ENCODE measurements around the gene ZNF83.
"Not testable (repeated sequence)": the region's sequence is repeated elsewhere in the genome, so short reads cannot be mapped to it uniquely, and the experiment has no call there.

Gene ZNF83

DNA sequence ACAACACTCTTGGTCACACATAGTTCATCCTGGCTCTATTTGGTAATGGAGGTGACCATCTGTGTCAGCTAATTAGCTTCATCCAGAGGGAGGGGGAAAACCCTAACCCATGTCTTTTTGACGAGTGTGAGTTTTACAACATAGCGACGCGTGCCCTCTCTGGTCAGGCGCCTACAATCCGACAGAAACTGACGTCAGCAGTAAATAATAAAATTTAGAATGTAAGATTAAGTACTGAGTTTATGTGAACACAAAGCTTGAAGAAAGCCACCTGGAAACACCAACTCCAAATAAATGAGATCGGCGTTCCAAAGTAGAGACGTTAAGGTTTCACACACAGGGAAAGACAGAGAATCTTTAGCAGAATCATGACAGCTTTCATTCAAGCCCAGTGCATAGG lies 1.8 kb upstream of the ZNF83 start:
- no peak for DNase-seq (ENCODE audit: low spot score)

DNA sequence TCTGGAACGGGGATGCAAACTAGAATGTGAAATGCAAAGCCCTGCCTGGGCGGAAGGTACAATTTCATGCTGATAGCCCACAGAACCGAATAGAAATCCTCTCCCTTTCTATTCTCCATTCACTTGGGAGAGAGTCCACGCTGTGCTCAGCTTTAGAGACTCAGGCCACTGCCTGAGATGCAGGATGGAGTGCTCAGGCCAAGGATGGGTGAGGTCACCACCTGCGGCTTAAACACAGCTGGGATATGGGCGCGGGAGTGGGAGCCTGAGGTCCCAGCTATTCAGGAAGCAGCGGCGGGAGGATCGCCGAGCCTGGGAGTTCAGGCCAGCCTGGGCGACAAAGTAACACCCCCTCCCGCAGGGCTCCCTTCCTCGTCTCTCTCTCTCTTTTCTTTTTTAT lies 446 bp upstream of the ZNF83 start:
- peak; percentile 81 for DNase-seq (ENCODE audit: low spot score)

DNA sequence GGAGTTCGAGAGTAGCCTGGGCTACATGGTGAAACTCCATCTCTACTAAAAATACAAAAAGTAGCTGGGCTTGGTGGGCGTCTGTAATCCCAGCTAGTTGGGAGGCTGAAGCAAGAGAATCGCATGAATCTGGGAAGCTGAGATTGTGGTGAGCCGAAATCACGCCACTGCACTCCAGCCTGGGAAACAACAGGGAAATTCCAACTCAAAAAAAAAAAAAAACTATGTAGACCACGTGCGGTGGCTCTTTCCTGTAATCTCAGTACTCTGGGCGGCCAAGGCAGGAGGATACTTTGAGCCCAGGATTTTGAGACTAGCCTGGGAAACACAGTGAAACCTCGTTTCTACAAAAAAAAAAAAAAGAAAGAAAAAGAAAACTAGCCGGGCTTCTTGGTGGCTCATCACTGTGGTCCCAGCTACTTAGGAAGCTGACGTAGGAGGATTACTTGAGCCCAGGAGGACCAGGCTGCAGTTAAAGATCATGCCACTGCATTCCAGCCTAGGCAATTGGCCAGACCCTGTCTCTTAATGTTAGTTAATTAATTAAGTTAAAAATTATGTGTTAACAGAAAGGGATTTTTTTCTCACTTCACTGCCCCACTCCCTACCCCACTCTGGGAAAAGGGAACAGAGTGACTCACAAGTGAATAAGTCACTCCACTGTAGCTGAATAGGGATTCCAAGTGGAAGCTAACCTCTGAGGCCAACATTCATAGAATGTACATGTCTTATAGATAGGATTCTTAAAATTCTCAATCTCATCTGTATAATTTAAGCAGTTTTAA lies 2.2 kb downstream of the ZNF83 start:
- no peak for DNase-seq (ENCODE audit: low spot score)

DNA sequence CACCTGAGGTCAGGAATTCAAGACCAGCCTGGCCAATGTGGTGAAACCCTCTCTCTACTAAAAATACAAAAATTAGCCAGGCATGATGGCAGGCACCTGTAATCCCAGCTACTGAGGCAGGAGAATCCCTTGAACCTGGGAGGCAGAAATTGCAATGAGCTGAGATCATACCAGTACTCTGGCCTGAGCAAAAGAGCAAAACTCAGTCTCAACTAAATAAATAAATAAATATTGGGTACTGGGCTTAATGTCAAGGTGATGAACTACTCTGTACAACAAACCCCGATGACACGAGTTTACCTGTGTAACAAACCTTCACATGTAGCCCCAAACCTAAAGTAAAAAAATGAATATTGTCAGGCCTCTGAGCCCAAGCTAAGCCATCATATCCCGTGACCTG lies 10.7 kb downstream of the ZNF83 start:
- DNase-seq (ENCODE audit: low spot score) = not testable (repeated sequence)

DNA sequence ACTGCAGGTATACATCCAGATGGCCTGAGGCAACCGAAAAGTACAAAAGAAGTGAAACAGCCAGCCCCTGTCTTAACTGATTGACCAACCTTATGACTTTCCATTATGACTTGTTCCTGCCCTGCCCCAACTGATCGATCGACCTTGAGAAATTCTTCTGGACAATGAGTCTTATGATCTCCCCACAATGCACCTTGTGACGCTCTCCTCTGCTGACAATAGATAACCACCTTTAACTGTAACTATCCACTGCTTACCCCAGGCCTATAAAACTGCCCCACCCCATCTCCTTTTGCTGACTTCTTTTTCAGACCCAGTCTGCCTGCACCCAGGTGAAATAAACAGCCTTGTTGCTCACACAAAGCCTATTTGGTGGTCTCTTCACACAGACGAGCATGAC lies 11.2 kb downstream of the ZNF83 start:
- no peak for DNase-seq (ENCODE audit: low spot score)

DNA sequence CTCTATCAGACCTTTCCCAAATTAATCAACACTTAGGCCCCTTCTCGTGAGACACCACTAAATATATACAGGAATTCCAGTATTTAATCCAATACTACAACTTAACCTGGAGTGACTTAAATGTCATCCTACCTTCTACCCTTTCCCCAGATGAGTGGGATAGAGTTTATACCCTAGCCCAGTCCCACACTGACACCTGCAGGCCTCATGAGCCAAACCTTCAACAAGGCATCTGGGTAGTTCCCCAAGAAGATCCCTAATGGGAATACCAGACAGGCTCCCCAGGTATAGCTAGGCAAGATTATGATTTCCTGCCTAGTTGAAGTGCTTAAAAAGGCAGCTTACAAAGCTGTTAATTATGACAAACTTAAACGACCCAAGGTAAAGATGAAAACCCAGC lies 15.9 kb downstream of the ZNF83 start:
- DNase-seq (ENCODE audit: low spot score) = no peak

DNA sequence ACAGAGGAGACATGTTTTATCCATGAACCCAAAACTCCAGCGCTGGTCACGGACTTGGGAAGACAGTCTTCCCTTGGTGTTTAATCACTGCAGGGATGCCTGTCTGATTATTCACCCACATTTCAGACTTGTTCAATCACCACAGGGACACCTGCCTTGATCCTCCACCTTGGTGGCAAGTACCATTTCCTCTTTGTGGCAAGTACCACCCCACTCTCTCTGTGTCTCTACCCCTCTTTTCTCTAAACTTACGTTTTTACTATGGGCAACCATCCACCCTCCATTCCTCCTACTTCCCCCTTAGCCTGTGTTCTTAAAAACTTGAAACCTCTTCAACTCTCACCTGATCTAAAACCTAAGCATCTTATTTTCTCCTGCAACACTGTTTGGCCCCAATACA lies 16.8 kb downstream of the ZNF83 start:
- DNase-seq (ENCODE audit: low spot score) = no peak

DNA sequence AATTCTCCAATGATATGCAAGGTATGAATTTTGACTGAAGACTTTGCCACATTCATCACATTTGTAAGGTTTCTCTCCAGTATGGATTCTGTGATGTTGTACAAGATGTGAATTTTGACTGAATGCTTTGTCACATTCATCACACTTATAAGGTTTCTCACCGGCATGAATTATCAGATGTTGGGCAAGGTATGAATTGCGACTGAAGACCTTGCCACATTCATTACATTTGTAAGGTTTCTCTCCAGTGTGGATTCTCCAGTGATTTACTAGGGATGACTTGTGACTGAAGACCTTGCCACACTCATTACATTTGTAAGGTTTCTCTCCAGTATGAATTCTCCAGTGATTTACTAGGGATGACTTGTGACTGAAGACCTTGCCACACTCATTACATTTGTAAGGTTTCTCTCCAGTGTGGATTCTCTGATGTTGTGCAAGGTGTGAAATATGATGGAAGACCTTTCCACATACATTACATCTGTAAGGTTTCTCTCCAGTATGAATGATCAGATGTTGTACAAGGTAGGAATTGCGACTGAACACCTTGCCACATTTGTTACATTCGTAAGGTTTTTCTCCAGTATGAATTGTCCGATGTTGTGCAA lies 24.8 kb downstream of the ZNF83 start:
- DNase-seq (ENCODE audit: low spot score) = no peak

DNA sequence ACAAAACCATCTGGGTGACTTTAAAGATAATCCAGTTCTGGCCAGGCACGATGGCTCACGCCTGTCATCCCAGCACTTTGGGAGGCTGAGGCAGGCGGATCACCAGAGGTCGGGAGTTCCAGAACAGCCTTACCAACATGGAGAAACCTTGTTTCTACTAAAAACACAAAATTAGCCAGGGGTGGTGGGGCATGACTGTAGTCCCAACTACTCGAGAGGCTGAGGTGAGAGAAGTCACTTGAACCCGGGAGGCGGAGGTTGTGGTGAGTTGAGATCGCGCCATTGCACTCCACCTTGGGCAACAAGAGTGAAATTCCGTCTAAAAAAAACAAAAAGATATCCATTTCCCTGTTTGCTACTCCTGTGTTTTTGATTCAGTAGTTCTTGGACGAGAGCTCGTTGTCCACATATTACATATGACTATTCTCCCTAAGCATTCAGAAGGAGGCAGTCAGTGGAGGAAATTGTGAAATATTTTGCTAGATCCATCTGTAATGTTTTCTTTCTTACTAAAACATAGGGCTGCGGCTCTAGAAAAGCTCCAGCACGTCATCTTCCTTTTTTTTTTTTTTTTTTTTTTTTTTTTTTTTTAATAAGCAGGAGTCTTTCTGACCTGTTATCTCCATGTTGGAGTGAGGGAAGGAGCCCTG lies 34.5 kb downstream of the ZNF83 start:
- DNase-seq (ENCODE audit: low spot score) = no peak

DNA sequence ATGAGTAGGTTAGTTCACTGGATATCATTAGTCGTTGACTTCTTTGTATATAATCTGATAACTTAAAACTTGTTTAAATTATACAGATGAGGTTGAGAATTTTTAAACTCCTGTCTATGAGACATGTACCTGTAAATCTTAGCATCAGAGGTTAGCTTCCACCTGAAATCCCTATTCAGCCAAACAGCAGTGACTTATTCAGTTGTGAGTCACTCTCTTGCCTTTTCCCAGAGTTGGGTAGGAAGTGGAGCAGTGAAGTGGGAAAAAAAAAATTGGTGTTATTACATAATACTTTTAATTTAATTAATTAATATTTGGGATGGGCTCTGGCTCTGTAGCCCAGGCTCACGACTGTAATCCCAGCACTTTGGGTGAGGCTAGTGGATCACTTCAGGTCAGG lies 35.2 kb downstream of the ZNF83 start:
- peak; percentile 47 for DNase-seq (ENCODE audit: low spot score)

DNA sequence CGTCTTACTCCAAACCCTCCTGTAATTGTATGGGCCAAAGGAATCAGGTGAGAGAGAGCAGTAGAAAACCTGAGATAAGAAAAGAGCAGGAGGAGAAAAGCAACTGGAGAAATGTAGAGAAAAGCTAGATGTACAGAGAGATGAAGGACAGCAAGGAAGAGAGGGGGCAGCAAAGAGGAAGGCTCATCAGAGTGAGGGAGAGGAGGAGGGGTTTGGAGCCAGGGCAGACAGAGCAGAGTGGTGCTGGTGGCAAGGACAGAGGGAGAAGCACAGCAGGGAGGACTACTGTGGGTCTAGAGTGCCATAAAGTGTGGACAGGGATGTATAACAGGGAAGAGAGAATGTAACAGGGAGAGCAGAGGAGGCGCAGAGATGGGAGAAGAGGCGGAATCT lies 36.2 kb downstream of the ZNF83 start:
- DNase-seq (ENCODE audit: low spot score) = peak; percentile 43

DNA sequence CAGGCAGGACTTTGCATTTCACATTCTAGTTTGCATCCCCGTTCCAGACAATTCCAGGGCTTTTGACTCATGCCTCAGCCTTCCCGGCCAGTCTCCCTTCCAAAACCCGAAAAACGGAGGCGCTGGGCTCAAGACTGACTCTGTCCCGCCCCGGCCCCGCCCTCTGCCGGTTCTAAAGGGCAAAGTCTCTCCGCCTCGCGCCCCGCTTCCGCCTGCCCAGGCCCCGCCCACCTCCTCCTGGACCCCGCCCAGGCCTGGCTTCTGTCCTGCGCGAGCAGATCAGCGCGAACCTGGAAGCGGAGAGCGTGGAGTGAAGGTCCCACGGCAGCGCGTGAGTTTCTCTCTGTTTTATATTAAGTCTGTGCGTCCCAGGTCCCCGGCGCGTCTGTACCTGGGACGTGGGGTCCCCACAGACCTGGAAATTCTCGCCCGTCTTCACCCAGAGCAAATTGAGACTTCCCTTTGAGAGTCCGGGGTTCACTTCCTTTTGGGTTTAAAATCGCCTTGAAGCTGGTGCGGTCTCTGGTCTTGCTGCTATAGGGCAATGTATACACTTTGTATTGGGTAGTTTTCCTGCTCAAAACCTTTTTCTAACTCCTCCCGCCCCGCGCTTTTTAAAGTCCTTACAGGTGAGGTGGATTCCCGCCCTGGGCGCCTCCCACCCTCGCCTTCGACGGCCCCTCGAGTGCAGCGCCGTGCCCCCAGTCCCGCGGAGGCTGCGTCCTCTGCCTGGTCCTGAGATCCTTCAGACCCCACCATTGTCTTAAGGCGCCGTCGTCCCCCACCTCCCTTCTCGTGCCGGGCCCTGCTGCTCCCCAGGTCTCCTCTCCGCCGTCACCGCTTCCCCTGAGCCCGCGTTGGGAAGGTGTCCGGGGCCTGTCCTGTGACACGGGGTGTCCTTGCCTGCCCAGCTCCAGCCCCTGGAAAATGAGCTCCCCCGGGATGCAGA lies 36.9 kb downstream of the ZNF83 start:
- DNase-seq (ENCODE audit: low spot score) = peak; percentile 93

DNA sequence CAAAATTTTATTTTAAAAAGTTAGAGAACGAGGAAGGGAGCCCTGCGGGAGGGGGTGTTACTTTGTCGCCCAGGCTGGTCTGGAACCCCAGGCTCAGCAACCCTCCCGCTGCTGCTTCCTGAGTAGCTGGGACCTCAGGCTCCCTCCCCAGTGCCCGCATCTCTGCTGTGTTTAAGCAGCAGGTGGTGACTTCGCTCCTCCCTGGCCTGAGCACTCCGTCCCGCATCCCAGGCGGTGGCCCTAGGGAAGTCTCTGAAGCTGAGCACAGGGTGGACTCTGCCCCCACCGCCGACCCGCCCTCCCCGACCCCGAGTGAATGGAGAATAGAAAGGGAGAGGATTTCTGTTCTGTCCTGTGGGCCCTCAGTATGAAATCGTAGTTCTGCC lies 37.5 kb downstream of the ZNF83 start:
- DNase-seq (ENCODE audit: low spot score) = peak; percentile 60

DNA sequence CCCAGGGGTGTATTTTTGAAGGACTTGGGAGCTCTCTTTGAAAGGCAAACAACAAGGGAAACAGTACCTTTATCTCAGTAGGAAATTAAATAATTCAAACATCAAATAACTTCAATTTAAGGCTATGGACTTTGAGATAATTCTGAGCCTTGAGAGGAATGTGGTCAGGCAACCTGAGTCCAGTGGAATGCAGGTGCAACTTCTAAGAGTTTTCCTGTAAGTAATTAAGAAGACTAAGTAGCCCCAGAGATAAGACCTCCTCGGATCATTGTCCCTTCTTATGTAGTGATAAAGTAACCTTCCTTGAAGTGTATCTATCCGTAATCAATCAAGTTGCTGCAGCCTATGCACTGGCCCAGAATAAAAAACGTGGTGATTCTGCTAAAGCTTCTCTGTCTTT lies 38.9 kb downstream of the ZNF83 start:
- DNase-seq (ENCODE audit: low spot score) = no peak

DNA sequence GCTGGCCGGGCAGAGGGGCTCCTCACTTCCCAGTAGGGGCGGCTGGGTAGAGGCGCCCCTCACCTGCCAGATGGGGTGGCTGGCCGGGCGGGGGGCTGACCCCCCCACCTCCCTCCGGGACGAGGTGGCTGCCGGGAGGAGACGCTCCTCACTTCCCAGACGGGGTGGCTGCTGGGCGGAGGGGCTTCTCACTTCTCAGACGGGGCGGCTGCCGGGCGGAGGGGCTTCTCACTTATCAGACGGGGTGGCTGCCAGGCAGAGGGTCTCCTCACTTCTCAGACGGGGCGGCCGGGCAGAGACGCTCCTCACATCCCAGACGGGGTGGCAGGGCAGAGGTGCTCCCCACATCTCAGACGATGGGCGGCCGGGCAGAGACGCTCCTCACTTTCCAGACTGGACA lies 44.7 kb downstream of the ZNF83 start:
- not testable (repeated sequence) for DNase-seq (ENCODE audit: low spot score)

DNA sequence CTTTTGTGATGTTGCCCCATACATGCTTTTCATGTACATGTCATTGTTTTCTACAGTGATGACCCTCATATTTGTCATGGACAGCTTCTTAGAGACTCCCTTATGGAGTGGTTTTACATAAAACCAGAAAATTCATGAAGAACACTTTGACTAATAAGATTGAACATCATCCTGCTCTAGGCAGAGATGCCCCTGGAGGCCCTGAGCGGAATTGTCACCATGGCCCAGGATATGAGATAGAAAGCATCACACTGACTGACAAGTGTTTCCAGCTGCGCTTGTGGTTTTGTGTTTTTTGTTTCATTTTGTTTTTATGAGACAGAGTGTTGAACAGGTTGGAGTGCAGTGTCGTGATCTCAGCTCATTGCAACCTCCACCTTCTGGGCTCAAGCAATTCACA lies 45.9 kb downstream of the ZNF83 start:
- DNase-seq (ENCODE audit: low spot score) = peak; percentile 22

DNA sequence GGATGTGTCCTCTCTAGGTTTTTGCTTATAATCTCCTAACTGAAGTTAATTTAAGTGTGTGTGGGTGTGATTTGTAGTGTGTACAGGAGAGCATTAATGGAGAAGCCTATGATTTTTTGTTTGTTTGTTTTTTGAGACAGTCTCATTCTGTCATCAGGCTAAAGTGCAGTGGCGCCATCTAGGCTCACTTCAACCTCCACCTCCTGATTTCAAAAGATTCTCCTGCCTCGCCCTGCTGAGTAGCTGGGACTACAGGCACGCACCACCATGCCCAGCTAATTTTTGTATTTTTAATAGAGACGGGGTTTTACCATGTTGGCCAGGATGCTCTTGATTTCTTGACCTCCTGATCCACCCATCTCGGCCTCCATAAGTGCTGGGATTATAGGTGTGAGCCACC lies 47.4 kb downstream of the ZNF83 start:
- DNase-seq (ENCODE audit: low spot score) = no peak

DNA sequence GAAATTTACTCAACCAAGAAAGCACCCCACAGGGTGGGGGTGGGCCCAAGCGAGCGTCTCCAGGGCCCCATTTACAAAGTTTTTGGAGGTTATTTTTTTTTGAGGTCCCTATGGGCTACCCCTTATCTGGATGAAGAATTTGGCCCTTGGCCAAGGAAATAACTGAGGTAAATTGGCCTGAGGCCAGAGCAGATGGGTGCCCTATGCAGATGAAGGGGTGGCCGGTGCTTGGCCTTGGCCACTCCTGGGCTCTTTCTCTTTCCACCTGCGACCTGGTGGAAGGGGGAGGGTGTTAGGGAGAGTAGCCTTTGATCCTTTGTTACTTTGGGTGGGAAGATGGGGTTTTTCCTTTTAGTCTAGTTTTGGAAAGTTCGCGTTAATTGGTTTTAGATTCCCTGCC lies 52.6 kb downstream of the ZNF83 start:
- no peak for DNase-seq (ENCODE audit: low spot score)

DNA sequence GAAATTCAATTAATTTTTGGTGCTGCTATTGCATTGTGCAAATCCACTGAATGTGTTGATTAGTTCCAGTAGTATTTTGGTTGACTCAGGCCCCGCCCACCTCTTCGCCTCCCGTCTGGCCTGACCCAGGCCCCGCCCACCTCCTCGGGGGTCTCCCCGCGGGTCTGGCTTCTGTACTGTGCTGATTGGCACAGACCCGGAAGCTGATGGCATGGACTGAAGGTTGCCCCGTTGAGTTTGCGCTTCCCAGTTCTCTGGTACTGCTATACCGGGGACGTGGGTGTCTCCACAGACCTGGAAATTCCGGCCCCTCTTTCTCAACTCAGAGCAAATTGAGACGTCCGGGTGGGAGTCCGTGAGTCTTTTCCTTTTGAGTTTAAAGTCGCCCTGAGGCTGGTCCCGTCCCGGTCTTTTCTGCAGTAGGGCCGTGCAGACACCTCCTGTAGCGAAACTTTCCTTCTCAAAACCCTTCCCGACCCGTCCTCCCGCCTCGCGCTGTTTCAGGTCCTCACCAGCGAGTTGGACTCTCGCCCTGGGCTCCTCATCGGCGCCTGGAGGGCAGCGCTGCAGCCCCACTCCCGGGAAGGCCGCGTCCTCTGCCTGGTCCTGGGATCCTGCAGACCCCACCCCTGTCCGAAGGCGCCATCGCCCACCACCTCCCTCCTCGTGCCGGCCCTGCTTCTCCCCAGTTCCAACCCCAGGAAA lies 53.3 kb downstream of the ZNF83 start:
- DNase-seq (ENCODE audit: low spot score) = no peak

DNA sequence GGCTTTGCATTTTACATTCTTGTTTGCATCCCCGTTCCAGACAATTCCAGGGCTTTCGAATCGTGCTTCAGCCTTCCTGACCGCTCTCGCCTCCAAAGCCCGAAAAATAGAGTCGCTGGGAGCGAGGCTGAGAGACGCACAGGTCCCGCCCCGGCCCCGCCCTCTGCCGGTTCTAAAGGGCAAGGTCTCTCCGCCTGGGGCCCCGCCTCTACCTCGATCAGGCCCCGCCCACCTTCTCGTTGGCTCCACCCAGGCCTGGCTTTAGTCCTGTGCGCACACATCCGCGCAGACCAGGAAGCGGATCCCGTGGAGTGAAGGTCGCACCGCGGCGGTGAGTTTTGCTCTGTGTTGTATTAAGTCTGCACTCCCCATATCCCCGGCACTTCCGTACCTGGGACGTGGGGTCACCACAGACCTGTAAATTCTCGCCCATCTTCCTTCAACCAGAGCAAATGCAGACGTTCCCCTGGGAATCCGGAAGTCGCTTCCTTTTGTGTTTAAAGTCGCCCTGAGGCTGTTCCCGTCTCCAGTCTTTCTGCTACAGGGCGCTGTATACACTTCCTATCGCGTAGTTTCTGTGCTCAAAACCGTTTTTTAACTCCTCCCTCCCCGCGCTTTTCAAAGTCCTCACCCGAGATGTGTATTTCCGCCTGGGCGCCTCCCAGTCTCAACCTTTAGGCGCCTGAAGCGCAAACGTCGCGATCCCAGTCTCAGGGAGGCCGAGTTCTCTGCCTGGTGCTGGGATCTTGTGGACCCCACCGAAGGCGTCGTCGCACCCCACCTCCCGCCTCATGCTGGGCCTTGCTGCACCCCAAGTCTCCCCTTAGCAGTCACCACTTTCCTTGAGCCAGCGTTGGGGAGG lies 67.9 kb downstream of the ZNF83 start, which contains the start of gene ZNF701:
ZNF701 (plus strand) TSS at position 288 of the 862 bp plus-strand sequence. CDS start 3,861 bp downstream, outside the sequence.
- no peak for DNase-seq (ENCODE audit: low spot score)

DNA sequence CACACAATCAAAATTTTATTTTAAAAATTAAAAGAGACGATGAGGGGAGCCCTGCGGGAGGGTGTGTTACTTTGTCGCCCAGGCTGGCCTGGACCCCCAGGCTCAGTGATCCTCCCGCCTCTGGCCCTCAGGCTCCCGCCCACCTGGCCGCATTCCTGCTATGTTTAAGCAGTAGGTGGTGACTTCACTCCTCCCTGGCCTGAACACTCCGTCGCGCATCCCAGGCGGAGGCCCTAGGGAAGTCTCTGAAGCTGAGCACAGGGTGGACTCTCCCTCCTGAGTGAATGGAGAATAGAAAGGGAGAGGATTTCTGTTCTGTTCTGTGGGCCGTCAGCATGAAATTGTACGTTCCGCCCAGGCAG lies 68.5 kb downstream of the ZNF83 start:
- not testable (repeated sequence) for DNase-seq (ENCODE audit: low spot score)

Data from RKO (cell line).